ENCODE results near the gene CHST11. TPM values are rescaled to one million over a fixed set of nuclear protein-coding genes. Genes with fewer than 3 reads are reported as not detected.
A peak's percentile ranks its signal among the peaks of the same experiment; 100 is the strongest.

CHST11 gene
- total and polyA plus RNA-seq, 9 of the 15 experiments (the other 6 are each of a cell fraction or from before 2014, with no cell fraction given) = 2.3 to 38.7 (median 15.0) TPM

- CTCF ChIA-PET (ENCODE audit: low intra/inter-chr PET ratio) = no interaction called here
- H3K4me1 ChIP-seq (replicated peaks in 1 of 2; ENCODE audit: control insufficient read depth in 2 of 2, insufficient read depth in 2 of 2, low read length in 2 of 2) = peaks cover 25 to 58% of the 10 kb centered on the region in 2 experiments
- no peaks in the 10 kb centered on the region for H3K9me3 ChIP-seq (replicated peaks; ENCODE audit: control insufficient read depth, insufficient read depth, low read depth, low read length)
- no TSS peak for BruUV-seq (replicated peaks)
- intact Hi-C loops (cut with micrococcal nuclease) (no loop called here), in situ Hi-C loops (cut with MboI) (no loop called here)
- no peak overlapping the region for H2AFZ ChIP-seq (ENCODE audit: low read depth, low read length)
- no peak for FAIRE-seq
- no peak overlapping the region for H3K27ac ChIP-seq (ENCODE audit: extremely low read depth, low read depth, low read length)
- no peak for ATAC-seq
- H3K9ac ChIP-seq (ENCODE audit: insufficient read depth in 1 of 2, low read depth in 2 of 2, low read length in 2 of 2) = no peak overlapping the region
- DNase-seq (ENCODE audit: extremely low read depth in 1 of 4, low spot score in 3 of 4) = no peak
- H3K27me3 ChIP-seq (ENCODE audit: control insufficient read depth in 2 of 2, insufficient read depth in 2 of 2, low read length in 2 of 2) = no peaks in the 10 kb centered on the region
- no peaks in the 10 kb centered on the region for H3K9me1 ChIP-seq (ENCODE audit: control insufficient read depth, insufficient read depth, low read length)
- peaks cover 3% of the 10 kb centered on the region; the same call in 1 of the 2 replicates for H4K20me1 ChIP-seq (replicated peaks; ENCODE audit: control insufficient read depth, insufficient read depth, low read length)
- WGBS (ENCODE audit: insufficient coverage, low coverage, missing lambda C conversion rate) = 66% methylated on average over 9 of the region's 9 CpGs
- peaks cover 13% of the 10 kb centered on the region for H3K36me3 ChIP-seq (ENCODE audit: control insufficient read depth, insufficient read depth, low read length)
- H3K4me2 ChIP-seq (ENCODE audit: insufficient read depth, low read length) = no peak overlapping the region; the same call in 1 of the 2 replicates
- H3K4me3 ChIP-seq = no peak overlapping the region
- POLR2A ChIA-PET = interaction anchor here (0.5 to 3.0 kb wide), 6 partner anchors 9 to 64 kb away, joined by 3 to 13 read pairs (median 3); no protein-coding TSS in a partner anchor
- H3K79me2 ChIP-seq (ENCODE audit: control insufficient read depth, insufficient read depth, low read length) = peaks cover 83% of the 10 kb centered on the region
- TF ChIP-seq JUNB (CRISPR knock-in tag; conservative IDR thresholded peaks at IDR 0.05) (no peak), ASH1L (IDR thresholded peaks at IDR 0.05; ENCODE audit: borderline replicate concordance, low read depth, partially characterized antibody) (no peak), ZBTB8A (IDR thresholded peaks at IDR 0.05; ENCODE audit: partially characterized antibody) (no peak), ZNF785 (CRISPR knock-in tag; IDR thresholded peaks at IDR 0.05) (no peak), MEF2D (tag; conservative IDR thresholded peaks at IDR 0.05; ENCODE audit: low read depth) (peak; percentile 88), CBX1 (IDR thresholded peaks at IDR 0.05; ENCODE audit: low read depth) (no peak), NRF1 (conservative IDR thresholded peaks at IDR 0.05 in 1 of 2, IDR thresholded peaks at IDR 0.05 in 1 of 2) (no peak), IRF1 (CRISPR knock-in tag; IDR thresholded peaks at IDR 0.05; ENCODE audit: borderline replicate concordance) (no peak), NR2C2 (CRISPR knock-in tag; IDR thresholded peaks at IDR 0.05) (no peak), NR2C2 (tag; IDR thresholded peaks at IDR 0.05) (no peak), ZNF512 (tag; IDR thresholded peaks at IDR 0.05) (0 out of 2 replicates have a peak, but pooled peaks have one; percentile 12), ZNF589 (CRISPR knock-in tag; IDR thresholded peaks at IDR 0.05; ENCODE audit: low read depth) (no peak), PCBP1 (IDR thresholded peaks at IDR 0.05; ENCODE audit: low read depth, low read length, poor library complexity, severe bottlenecking) (no peak), CHD1 (IDR thresholded peaks at IDR 0.05; ENCODE audit: low read length) (no peak)
- TF ChIP-seq, protein P1, sequence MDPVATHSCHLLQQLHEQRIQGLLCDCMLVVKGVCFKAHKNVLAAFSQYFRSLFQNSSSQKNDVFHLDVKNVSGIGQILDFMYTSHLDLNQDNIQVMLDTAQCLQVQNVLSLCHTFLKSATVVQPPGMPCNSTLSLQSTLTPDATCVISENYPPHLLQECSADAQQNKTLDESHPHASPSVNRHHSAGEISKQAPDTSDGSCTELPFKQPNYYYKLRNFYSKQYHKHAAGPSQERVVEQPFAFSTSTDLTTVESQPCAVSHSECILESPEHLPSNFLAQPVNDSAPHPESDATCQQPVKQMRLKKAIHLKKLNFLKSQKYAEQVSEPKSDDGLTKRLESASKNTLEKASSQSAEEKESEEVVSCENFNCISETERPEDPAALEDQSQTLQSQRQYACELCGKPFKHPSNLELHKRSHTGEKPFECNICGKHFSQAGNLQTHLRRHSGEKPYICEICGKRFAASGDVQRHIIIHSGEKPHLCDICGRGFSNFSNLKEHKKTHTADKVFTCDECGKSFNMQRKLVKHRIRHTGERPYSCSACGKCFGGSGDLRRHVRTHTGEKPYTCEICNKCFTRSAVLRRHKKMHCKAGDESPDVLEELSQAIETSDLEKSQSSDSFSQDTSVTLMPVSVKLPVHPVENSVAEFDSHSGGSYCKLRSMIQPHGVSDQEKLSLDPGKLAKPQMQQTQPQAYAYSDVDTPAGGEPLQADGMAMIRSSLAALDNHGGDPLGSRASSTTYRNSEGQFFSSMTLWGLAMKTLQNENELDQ (CRISPR knock-in tag; IDR thresholded peaks at IDR 0.05; ENCODE audit: borderline replicate concordance) = no peak
These were observed 30.4 kb downstream of the CHST11 start for GRCh38 chr12:104486943-104487819.
